GM12892 (cell line): ENCODE results near the gene SELENOH.

Experiments used
- POLR2A ChIP-seq: IDR thresholded peaks from 2 replicates; pipeline ENCODE4 v1.6.1; 2011; ENCODE audit warnings: low read depth, low read length, control low read depth
- POLR2AphosphoS5 ChIP-seq: IDR thresholded peaks from 2 replicates; pipeline ENCODE4 v1.6.1; 2011; ENCODE audit warnings: low read depth, low read length, control low read depth
- TAF1 ChIP-seq: IDR thresholded peaks from 2 replicates; pipeline ENCODE4 v1.6.1; 2011; ENCODE audit warnings: low read depth, mild to moderate bottlenecking, control low read depth, low read length, borderline replicate concordance

GRCh38 chr11:57746920-57747319, 5.6 kb downstream of the SELENOH start:
- TF ChIP-seq POLR2A (no peak), POLR2AphosphoS5 (no peak), TAF1 (no peak)
